C1 segment of cervical spinal cord (tissue), 14 donors: ENCODE measurements around the gene ATXN1.

Experiments used
- DNase-seq, 14 donors: peaks; one replicate each; lab custom pipeline; 2025; lab: John Stamatoyannopoulos, UW

The ATXN1 gene

DNA sequence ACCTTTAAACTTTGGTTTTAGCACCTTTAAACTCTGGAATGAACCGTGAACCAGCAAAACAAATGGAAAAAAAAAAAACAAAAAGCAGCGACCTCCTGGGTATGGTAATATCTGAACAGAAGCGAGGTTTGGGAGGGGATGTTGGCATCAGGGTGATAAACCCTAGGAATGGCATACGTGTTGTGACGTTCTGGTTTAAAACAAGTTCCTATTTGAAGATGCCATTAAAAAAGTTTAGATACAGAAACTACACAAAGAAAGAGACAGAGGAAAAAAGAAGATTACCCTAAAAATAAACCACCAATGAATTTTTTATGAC, 60.4 kb downstream of the ATXN1 start:
- no peak for DNase-seq

DNA sequence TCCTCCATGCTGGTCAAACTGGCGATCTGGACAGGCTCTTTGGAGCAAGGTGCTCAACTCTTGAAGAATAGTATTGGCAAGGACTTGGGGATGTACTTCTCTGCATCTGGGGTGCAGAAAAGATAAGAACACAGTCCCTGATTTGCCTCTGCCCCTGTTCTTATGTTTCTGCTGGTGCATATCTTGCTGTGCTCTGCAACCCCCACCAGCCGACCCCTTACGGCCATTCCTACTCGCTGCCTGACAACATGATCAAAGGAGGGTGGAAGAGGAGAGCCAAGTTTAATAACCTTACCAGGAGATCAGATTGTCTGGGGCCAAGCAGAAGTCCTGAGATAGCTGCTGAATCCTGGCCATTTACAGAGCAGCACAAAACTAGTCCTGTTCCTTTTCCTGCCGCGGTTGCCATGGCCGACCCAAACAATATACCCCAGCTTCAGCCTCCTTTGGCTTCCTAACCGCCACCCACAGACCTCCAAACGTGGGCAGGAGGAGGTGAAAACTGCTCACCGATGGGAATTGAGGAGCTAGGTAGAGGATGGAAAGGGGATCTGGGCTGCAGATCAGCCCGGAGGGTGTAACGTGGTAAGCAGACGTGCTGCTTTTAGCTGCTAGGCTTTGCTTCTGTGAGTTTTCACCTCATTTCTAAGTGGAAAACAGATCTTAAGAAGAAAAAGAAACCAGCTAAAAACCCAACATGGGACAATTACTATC, 60.9 kb downstream of the ATXN1 start:
- DNase-seq: peak in 6 of 14 donors; percentile 16 to 44 (median 30)

DNA sequence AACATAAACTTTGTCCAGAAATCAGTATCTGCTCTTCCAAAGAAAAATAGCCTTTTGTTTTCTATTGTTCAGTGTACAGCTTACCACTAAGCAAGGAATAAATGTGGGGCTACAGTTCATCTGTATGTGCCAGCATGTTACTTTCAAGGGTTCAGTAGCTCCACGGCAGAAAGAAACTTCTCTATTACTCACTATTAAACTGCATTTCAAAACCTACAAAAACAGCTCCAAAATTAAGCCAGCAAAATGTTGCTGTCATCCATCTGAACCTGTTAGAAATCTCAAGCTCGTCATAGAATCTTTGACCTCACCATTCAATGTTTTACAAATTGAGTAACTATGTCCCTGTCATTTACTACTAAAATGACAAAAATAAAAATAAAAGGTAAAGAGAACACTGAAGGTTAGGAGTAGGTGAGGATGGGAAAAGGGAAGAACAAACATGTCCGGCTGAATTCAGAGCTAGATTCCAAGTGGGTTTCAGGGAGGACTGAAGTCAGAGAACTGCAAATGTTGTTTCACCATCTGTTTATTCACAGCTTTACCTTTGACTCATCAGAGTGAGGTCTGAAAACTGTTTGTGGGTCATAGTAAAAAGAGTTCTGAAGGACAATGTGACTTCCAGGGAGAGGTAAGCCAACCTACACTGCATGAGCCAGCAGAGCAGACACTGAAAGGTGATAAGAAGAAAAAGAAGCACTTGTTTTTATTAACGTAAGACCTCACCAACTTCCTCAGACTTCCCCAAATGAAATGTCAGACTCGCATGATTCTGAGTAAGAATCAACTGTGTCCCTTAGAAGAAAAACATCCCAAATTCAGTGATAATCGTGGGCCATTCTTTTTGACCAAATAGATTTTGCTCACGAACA, 62.0 kb downstream of the ATXN1 start:
- no peak for DNase-seq

DNA sequence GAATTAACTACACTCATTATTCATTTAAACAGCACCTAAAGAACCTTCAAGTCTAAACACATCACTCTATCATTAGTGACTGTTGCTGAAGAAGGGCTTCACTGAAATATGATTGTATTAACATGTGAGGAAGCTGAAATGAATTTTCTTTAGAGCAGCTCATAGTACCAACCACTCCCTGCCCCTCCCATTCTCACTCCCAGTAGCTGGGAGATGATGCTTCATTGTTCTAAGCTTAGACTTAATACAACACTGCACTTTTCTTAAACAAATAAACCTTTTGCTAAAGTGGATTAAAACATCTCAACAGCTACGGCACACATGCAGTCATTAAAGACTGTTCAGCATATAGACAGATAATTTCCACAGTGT, 63.1 kb downstream of the ATXN1 start:
- DNase-seq: no peak

DNA sequence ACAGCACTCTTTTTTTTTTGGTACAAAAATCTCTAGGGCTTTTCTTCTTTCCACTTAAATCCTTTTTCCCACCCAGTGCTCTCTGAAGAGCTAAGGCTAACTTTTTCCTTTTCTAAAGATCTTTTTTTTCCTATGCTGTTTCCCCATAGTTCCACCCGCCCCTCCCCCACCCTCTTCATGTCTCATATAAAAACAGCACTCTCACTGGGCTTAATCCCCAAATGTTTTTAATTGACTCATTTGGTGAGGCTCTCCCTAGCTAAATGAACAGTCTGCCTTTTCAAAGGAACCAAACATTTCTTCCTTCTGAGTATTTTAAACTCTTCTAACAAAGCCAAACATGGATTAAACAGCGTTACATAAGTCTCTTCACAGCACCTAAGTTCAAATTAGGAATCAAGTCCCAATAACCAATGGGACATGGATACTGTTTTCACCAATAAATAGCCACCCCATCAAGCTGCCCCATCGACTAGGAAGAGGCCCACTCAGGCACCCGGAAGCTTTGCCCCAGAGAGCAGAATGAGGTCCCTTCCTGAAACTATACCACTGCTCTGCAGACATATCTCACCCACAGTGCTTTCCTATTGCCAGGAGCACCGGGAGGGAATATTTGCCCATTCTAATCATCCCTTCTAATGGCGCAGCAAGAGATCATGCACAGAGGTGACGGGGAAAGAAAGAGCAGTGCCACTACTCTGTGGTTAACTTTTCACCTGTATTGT, 63.7 kb downstream of the ATXN1 start:
- DNase-seq: no peak

DNA sequence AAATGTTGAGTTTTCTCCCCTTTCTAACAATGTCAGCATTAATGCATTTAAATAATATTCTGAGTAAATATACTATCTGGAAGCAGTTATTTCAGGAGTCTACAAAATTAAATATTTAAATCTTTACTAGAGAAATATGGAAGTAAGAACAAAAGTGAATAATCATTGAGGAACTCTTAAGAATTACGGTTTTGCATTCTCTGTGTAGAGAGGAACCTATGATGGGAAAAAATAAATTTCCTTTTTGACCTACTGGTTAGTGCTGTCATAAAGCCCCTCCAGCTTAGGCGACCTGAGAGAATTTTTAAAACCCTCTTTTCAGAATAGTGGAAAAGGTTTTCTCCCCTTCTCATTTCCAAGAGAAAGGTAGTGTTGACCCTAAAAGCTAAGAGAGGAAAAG, 64.8 kb downstream of the ATXN1 start:
- no peak for DNase-seq

DNA sequence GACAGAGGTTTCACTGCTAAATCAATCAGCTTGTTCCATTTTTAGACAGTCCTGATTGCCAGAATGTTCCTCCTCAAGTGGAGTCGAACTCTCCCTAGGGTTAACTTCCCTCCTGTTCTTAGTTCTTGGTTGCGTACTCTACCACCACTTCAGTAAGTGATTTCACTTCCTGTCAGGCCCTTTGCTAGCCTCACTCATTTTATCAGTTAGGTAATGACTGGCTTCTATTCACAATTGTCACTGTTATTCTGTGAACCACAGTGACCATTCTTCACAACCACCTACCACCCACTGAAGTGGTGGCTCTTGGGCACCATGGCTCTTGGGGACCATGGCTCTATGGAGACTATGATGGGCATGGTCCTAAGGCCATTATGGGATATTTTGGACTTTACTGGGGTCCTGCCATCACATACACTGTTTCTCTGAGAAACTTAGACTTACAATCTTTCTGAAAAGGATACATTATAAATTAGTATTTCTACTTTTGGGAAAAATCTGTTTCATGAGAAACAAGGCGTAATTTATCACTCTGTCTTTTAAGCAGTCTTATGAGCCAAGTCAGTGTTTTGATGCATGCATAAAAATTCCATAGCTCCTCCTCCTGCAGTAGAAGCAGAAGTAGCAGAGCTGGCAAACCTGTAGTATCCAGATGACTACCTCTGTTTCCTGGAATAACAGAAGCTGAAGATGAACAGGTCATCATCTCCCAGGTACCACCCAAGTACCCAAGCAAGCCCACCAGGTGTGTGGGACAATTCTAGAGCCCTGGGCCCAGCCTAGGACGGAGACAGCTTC, 66.3 kb downstream of the ATXN1 start:
- no peak for DNase-seq

DNA sequence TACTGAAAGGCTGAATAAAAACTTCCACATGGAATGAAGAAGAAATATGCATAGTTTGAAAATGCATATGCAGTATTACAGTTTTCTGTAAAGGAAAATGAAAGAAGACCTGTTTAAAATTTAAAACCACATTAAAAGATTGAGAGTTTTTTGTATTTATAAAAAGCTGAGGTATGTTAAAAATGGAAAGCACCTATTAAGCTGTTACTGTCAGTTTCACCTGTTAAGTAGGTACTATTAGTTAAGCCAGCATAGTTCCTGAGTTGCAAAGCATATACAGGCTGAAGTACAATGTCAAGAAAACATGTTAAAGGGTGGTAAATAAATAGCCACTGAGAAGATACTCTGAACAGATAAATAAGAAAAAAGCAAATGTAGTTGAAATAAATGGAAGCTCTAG, 69.9 kb downstream of the ATXN1 start:
- DNase-seq: no peak

DNA sequence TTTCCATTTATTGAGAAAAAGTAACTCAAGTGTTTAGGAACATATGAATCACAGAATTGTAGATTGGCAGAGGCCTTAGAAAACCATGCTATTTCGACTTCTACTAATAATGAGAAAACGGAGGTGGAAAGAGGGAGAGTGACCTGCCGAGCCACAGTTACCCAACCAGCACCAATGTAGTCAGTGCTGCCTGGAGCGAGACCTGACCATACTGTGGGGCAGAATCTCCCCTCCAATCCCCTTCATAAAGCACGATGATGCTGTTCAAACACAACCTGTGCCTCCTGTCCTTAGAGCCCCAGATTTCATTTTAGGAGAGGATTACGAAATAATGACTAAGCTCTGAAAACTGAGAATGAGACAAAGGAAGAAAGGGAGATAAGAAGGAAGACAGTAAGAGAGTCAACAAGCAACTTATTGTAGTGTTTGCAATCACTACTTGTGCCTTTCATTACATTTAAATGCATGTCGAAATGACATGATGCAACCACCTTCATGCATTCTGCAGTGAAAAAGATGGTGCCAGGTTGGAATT, 70.6 kb downstream of the ATXN1 start:
- no peak for DNase-seq

DNA sequence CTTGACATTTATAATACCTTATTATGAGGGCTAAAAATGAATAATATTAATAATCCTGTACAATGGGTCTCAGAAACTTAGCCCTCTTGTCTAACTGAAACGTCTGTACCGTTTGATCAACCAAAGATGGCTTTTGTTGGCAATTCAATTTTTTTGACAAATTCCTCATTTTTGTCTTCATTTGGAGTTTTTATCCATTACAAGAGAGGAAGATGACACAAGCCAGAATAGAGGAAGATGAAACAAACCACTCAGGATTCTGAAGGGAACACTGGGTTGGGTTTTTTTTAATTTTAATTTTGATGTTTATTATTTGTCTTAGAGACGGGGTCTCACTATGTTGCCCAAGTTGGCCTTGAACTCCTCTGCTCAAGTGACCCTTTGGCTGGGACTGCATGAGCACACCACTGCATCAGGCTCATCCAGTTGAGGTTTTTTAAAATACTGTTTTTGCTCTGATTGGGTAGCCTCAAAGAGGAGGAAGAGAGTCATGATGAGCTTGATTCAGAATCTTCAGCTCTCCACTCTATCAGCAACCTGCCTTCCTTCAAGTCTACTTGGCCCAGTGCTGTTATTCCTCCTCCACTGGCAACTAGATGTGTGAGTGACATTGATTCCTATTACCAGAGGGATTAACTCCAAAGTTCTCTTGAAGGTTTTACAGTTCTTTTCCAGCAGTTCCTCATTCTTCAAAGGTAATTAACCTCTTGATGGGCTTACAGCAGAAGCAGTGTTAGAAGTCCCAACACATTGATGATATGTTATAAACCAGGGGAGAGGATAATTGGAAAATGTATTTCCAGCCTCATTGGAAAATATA, 71.3 kb downstream of the ATXN1 start:
- no peak for DNase-seq

DNA sequence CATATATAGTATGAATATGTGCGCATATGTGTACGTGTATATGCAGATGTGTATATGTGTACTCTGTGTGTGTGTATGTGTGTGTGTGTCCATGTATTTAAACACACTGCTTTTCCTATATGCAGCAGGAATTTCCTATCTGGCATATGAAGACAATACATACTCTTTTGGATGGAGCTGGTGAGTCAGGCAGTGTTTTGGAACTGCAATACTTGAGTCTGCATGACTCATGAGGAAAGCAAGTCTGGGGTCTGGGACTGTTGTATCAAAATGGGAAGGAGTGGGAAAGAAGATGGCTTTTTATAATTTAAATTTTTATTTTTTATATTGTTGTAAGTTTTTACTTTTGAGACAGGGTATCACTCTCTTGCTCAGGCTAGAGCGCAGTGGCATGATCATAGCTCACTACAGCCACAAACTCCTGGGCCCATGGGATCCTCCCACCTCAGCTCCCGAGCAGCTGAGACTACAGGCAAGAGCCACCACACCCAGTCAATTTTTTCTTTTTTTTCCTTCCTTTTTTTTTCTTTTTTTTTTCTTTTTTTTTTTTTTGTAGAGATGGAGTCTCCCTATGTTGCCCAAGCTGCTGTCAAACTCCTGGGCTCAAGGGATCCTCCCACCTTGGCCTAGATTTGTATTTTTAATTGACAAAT, 72.2 kb downstream of the ATXN1 start:
- DNase-seq: no peak

DNA sequence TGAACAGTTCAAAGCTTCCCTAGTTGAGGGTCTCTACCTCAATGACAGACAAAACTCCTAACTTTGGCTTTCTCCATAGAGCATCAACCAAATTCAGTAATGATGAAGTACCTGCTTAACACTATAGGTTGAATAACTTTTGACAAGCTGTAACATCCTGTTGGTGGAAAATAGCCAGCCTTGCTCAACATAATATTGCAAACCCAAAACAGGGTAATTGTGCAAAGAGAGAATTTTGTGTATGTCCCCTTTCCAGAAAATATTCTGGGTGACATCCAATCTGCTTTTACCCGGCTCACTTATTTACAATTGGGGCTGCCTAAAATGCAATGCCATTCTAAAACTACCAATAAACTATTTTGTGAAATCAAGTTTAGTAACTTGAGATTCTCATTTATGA, 72.8 kb downstream of the ATXN1 start:
- no peak for DNase-seq

DNA sequence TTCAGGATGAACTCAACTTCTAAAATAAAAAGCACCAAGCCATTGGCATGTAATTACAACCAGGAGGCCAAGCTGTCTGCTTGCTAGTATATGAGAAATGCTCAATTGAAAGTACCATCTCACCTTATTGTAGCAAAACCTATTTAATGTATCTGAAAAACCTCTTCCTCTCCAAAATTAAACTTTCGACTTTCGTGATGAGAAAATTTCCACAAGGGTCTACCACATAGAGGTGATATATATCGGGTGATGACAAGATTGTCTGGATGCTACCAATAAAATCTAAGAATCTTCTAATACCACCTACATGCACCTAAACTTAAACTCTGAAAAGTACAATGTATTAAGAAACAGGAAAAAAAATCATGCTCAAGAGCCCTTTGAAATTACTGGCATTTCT, 74.2 kb downstream of the ATXN1 start:
- no peak for DNase-seq

DNA sequence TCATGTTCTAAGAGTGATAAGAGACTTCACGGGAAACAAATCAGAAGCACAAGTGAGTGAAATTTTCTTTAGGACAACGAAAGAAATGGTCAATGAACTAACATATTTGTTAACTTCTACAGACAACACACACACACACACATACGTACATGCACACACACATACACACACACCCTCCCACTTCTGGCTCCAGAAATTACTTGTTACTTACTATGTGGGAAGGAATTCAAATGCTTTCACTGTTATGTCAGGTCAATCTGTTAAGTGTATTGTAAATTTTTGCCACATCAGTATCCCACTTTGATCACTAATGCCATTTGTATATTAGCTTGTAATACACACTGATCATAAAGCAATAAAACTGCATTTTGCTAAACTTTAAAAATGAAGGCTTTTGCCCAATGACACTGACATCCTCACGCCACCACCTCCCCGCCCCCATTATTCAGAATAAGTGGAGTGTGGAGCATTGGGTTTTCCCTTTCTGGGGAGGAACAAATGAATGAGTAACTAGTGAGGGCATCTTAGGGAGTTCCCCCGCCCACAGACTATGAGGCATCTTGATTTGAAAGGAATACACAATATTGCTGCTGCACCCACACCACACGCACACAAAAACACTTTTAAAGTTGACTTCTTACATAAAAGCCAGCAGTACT, 76.2 kb downstream of the ATXN1 start:
- no peak for DNase-seq

DNA sequence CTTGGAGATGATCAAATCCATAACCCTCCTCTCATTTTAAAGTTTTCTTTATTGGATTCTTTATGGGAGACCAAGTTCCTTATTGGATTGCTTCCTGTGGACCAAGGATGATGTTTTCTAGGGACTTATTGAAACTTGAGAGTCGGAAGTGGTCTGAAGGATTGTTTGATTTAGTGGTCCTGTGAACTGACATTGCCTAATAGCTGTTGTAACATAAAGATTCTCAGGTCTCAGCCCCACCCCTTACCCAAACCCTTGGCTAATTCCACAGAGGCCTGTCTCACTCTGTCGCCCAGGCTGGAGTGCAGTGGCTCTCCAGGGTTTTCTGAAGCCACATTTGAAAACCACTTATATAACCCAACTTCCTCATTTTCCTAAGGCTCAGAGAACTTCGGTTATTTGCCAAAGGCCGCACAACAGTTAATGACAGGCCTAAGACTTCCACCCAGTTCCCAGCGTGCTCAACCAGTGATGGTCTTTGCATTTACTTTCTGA, 77.0 kb downstream of the ATXN1 start:
- no peak for DNase-seq

DNA sequence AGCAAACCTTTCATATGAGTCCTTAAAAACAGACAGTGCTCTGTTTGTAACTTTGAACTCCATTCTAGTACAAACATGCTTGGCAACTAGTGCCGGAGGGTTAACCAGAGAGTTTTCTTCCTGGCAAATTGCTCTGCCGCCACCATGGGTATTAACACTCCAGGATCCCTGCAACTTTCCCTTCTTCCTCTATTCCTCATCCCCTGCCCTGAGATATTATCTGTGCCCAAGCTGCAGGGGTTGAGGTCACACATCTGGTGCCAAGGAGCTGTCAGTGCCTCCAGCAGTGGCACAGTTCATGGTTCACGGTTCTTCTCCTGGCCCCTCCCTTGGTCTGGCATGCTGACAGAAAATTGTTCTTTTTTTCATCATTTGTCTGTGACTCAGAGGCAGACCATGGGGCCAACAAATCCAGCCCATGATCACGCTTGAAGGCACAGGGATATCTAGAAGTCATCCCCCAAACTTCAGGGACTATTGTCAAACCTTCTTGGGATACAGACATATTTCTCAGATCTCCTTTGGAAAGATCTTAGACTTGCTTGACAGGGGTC, 77.5 kb downstream of the ATXN1 start:
- peak in 1 of 14 donors; percentile 10 for DNase-seq

DNA sequence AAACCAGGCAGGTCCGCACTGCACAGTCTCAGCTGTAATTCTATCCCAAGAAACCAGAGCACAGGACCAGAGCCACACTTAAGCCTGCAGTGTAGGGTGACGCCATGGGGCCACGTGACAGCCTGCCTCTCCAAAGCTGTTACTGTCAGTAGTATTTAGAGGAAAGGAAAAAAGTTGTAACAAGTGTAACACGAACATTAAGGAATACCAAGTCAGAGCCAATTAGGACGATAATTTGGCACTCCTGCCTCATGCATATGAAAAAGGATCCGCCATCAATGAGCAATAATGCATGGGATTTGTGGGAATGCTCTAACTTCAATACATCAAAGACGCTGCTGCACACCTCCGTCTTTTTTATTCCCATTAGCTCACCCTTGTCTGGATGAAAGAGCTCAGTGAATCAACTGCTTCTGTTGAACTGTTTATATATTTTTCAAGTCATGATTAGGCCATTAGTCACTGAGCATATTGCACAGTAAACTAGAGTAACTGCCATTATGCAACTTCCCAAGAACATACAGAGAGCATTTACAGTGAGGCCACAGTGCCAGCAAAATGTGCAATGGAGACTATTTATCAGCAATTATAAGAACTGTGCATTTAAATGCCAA, 79.9 kb downstream of the ATXN1 start:
- no peak for DNase-seq

DNA sequence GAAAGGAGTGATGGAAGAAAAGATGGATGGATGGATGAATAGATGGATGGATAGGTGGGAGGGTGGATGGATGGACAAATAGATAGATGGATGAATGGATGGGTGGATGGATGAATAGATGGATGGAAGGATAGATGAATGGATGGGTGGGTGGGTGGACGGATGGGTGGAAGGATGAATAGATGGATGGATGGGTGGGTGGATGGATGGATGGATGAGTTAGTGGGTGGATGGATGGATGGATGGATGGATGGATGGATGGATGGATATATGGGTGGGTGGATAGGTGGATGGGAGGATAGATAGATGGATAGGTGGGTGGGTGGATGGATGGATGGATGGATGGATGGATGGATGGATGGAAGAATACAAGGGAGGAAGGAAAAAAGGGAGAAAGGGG, 82.2 kb downstream of the ATXN1 start:
- DNase-seq: no peak

DNA sequence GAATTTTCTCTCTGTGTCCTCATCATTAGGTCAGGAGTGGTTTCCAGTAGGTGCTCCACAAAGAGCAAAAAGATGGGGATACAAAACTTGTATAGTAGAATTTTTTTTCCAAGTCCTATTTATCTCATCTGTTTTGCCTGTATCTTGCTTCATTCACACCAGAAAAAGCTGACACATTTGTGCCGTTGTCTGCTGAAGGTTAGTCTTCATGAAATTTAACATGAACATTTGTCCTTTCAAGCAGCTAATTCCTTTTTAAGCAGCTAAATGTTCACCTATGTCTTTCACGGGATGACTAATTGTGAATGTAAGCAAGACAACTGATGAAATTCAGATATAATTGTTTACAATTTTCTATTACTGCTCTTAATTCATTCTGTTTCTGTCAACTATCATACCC, 83.8 kb downstream of the ATXN1 start:
- no peak for DNase-seq
